Loucy (cell line): ENCODE data around the gene UNC93A.

Source experiments
- CTCF ChIP-seq: fragments of 200-600 bp; sonication (generic); conservative IDR thresholded peaks from 2 replicates; pipeline ENCODE4 v1.5.1; 2014; ENCODE audit warnings: mild to moderate bottlenecking, antibody characterized with exemption, low read length
- EZH2phosphoT487 ChIP-seq: fragments of 200-600 bp; IDR thresholded peaks from 2 replicates; pipeline ENCODE4 v1.6.1; 2018; ENCODE audit warnings: antibody characterized with exemption, mild to moderate bottlenecking, moderate library complexity, borderline replicate concordance

GRCh38 chr6:167341038-167341583, 50.0 kb downstream of the UNC93A start:
- TF ChIP-seq EZH2phosphoT487, result no peak
- no peak for TF ChIP-seq CTCF
